DND-41 (cell line): ENCODE measurements around the gene FOLR2.

Experiments
- ATAC-seq: fragments of 200-7000 bp; cut with Tn5 transposase; 3 replicates; pipeline ENCODE4 v1.9.1; 2021; ENCODE audit warnings: low read depth; ENCODE audit not compliant: insufficient read depth
- DNase-seq: peaks from one replicate; pipeline ENCODE4 v3.0.0-alpha.2; 2020
- H2AFZ ChIP-seq: 2 replicates; pipeline ENCODE4 v1.6.0; 2012; ENCODE audit warnings: low read depth, low read length
- H3K27ac ChIP-seq: 2 replicates; pipeline ENCODE4 v1.5.1; 2012; ENCODE audit warnings: low read length, inconsistent platforms
- H3K27me3 ChIP-seq: fragments of 200-600 bp; sonication (generic); 2 replicates; pipeline ENCODE4 v1.6.0; 2012; ENCODE audit warnings: low read length, mild to moderate bottlenecking, inconsistent platforms; ENCODE audit not compliant: insufficient read depth, poor library complexity
- H3K36me3 ChIP-seq: 2 replicates; pipeline ENCODE4 v1.5.1; 2012; ENCODE audit warnings: low read length, inconsistent platforms; ENCODE audit not compliant: insufficient read depth
- H3K4me1 ChIP-seq: 2 replicates; pipeline ENCODE4 v1.5.1; 2012; ENCODE audit warnings: mild to moderate bottlenecking, low read length; ENCODE audit not compliant: insufficient read depth
- H3K4me2 ChIP-seq: 2 replicates; pipeline ENCODE4 v1.6.0; 2012; ENCODE audit warnings: mild to moderate bottlenecking, moderate library complexity, low read length, inconsistent platforms; ENCODE audit not compliant: insufficient read depth
- H3K4me3 ChIP-seq, 2 experiments: fragments of 200-600 bp in 1 of 2; shearing (Covaris generic) in 1 of 2; 2 replicates each; pipeline ENCODE4 v1.5.1; 2012 to 2016; ENCODE audit warnings: inconsistent platforms in 2 of 2, low read length in 2 of 2, mild to moderate bottlenecking in 2 of 2, low read depth in 1 of 2, moderate library complexity in 1 of 2
- H3K79me2 ChIP-seq: 2 replicates; pipeline ENCODE4 v1.6.0; 2012; ENCODE audit warnings: low read length, inconsistent platforms; ENCODE audit not compliant: insufficient read depth
- H3K9ac ChIP-seq: 2 replicates; pipeline ENCODE4 v1.6.0; 2012; ENCODE audit warnings: low read depth, mild to moderate bottlenecking, inconsistent platforms, low read length, moderate library complexity
- H3K9me3 ChIP-seq: 2 replicates; pipeline ENCODE4 v1.5.1; 2012; ENCODE audit warnings: low read length, moderate library complexity, mild to moderate bottlenecking, inconsistent platforms; ENCODE audit not compliant: insufficient read depth, severe bottlenecking
- H4K20me1 ChIP-seq: 2 replicates; pipeline ENCODE4 v1.6.0; 2012; ENCODE audit warnings: low read length; ENCODE audit not compliant: insufficient read depth
- CTCF ChIP-seq: IDR thresholded peaks from 2 replicates; pipeline ENCODE4 v1.5.1; 2012; ENCODE audit warnings: borderline replicate concordance, low read length, moderate library complexity, mild to moderate bottlenecking; ENCODE audit not compliant: poor library complexity, severe bottlenecking; ENCODE audit errors: extremely low read depth
- EZH2 ChIP-seq: IDR thresholded peaks from 3 replicates; pipeline ENCODE4 v1.6.1; 2012; ENCODE audit warnings: borderline replicate concordance, low read depth, mild to moderate bottlenecking, moderate library complexity, low read length, inconsistent platforms; ENCODE audit not compliant: severe bottlenecking

The FOLR2 gene

GRCh38 chr11:72236774-72237111, 20.1 kb downstream of the FOLR2 start:
- DNase-seq (no peak), ATAC-seq (no peak)
- H4K20me1 ChIP-seq = peaks cover 16% of the 10 kb centered on the region
- no peak overlapping the region for H3K4me2 ChIP-seq
- no peaks in the 10 kb centered on the region for H3K27me3 ChIP-seq
- no peaks in the 10 kb centered on the region for H3K79me2 ChIP-seq
- TF ChIP-seq CTCF (no peak), EZH2 (no peak)
- H3K9ac ChIP-seq = no peak overlapping the region
- H3K4me1 ChIP-seq = no peaks in the 10 kb centered on the region
- H2AFZ ChIP-seq = no peak overlapping the region
- H3K27ac ChIP-seq = no peak overlapping the region
- H3K36me3 ChIP-seq = peaks cover 68% of the 10 kb centered on the region
- no peaks in the 10 kb centered on the region for H3K9me3 ChIP-seq
- no peak overlapping the region for H3K4me3 ChIP-seq

GRCh38 chr11:72237112-72237931, 20.7 kb downstream of the FOLR2 start:
- Histone ChIP-seq H3K79me2 (no peaks in the 10 kb centered on the region), H3K4me3 (no peak overlapping the region), H3K9ac (no peak overlapping the region), H2AFZ (no peak overlapping the region), H3K27me3 (no peaks in the 10 kb centered on the region), H3K9me3 (no peaks in the 10 kb centered on the region), H3K4me2 (no peak overlapping the region), H3K27ac (no peak overlapping the region), H4K20me1 (peaks cover 16% of the 10 kb centered on the region), H3K4me1 (no peaks in the 10 kb centered on the region), H3K36me3 (peaks cover 62% of the 10 kb centered on the region)
- TF ChIP-seq CTCF = no peak
- no peak for TF ChIP-seq EZH2
- no peak for DNase-seq
- no peak for ATAC-seq

- no peaks in the 10 kb centered on the region for H3K9me3 ChIP-seq
- no peak overlapping the region for H3K27ac ChIP-seq
- TF ChIP-seq CTCF = peak; percentile 78
- no peak for TF ChIP-seq EZH2
- no peak overlapping the region for H3K4me2 ChIP-seq
- ATAC-seq = peak; percentile 70
- peaks cover 55% of the 10 kb centered on the region for H3K36me3 ChIP-seq
- no peaks in the 10 kb centered on the region for H3K4me1 ChIP-seq
- H3K9ac ChIP-seq = no peak overlapping the region
- no peak overlapping the region for H2AFZ ChIP-seq
- H3K4me3 ChIP-seq = no peak overlapping the region
- H4K20me1 ChIP-seq = peaks cover 16% of the 10 kb centered on the region; the same call in 1 of the 2 replicates
- no peaks in the 10 kb centered on the region for H3K79me2 ChIP-seq
- H3K27me3 ChIP-seq = no peaks in the 10 kb centered on the region
- DNase-seq = peak; percentile 55
Measured at GRCh38 chr11:72238040-72238450, 21.5 kb downstream of the FOLR2 start.
